ENCODE measurements around the gene POLD2.

Gene POLD2

DNA sequence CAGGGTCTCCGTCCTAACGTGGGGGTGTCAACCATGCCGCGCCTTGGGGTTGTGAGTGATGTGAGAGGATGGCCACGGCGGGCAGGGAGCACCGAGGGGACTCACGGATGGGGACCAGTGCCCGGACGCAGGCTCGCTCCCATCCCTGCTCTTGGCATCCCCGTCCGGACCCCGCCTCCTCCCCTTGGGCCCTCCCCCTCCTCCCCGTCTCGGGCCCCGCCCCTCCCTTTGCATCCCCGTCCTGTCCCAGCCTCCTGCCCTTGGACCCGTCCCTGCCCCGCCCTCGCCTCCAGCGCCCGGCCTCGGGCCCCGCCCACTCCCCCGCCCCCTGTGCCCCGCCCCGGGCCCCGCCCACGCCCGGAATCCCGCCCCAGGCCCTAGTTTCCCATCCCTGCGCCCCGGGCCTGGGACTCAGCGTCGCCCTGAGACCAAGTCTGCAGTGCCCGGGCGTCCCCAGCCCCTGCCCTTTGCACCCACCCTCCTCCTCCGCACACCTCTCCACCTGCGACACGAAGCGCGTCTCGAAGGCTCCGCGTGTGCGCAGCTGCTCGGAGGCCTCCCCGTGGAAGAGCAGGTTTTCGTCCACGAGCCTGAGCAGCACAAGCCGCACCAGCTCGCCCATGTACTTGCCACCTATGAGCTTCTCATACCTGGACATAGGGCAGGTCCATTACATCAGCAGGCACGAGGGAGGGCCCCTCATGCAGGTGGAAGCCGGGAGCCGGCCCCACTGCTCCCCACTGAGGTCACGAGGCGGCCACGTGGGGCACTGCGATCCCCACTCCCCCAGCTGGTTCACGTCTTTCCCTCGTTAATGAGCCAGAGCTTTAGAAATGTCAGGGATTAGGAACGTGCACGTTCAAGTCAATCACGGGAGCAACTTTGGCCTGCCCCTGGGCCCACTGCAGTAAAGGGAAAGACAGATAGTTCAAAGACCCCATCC lies 22.9 kb upstream of the POLD2 start:
- TF ChIP-seq, protein P1, sequence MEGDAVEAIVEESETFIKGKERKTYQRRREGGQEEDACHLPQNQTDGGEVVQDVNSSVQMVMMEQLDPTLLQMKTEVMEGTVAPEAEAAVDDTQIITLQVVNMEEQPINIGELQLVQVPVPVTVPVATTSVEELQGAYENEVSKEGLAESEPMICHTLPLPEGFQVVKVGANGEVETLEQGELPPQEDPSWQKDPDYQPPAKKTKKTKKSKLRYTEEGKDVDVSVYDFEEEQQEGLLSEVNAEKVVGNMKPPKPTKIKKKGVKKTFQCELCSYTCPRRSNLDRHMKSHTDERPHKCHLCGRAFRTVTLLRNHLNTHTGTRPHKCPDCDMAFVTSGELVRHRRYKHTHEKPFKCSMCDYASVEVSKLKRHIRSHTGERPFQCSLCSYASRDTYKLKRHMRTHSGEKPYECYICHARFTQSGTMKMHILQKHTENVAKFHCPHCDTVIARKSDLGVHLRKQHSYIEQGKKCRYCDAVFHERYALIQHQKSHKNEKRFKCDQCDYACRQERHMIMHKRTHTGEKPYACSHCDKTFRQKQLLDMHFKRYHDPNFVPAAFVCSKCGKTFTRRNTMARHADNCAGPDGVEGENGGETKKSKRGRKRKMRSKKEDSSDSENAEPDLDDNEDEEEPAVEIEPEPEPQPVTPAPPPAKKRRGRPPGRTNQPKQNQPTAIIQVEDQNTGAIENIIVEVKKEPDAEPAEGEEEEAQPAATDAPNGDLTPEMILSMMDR (IDR thresholded peaks at IDR 0.05; ENCODE audit: low read depth, low read length), result no peak
- peak; percentile 20 for DNase-seq (ENCODE audit: extremely low read depth, low read depth)

DNA sequence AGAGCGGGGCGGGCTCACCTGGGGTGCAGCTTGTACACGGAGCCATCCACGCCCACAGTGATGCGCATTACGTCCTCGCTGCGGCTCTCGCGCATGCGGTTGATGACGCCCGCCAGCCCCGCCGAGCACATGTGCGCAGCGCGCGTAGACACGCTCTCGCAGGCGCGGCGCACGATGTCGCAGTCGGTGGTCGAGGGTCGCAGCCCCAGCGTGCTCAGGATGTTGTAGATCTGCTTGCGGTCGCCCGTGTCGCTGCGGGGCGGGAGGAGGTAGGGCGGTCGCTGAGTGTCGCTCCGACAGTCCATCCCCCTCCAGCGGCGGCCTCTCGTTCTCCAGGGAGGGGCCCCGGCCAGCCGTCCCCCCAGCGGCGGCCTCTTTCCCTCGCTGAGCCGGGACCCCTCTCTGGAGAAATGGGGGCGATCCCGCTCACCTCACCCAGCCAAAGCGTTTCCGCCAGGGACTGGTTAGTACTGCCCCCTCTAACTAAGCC lies 22.2 kb upstream of the POLD2 start:
- TF ChIP-seq, protein P1 (IDR thresholded peaks at IDR 0.05; ENCODE audit: low read depth, low read length), result no peak
- DNase-seq (ENCODE audit: extremely low read depth, low read depth), result no peak

DNA sequence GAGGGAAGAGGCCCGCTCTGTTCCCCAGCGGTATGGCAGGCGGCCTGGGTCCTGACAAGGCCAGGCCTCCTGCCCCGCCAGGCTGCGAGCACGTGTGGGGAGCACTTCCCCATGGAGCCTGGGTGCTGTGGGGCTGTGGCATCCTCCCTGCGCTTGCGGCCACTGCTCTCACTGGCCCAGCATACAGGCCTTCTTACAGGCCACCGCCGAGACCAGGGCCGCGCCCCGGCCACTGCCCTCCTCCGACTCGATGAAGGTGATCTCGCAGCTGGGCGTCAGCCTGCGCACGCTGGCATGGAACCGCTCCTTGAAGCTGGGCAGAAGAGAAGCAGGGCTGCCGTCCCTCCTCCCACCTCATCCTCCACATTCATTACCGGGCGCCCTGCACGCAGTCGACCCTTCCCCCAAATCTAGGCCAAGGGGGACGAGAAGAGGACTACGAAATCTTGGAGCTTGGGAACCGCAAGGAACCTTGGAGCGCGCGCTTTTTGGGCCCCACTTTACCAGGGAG lies 21.7 kb upstream of the POLD2 start:
- no peak for DNase-seq (ENCODE audit: extremely low read depth, low read depth)

DNA sequence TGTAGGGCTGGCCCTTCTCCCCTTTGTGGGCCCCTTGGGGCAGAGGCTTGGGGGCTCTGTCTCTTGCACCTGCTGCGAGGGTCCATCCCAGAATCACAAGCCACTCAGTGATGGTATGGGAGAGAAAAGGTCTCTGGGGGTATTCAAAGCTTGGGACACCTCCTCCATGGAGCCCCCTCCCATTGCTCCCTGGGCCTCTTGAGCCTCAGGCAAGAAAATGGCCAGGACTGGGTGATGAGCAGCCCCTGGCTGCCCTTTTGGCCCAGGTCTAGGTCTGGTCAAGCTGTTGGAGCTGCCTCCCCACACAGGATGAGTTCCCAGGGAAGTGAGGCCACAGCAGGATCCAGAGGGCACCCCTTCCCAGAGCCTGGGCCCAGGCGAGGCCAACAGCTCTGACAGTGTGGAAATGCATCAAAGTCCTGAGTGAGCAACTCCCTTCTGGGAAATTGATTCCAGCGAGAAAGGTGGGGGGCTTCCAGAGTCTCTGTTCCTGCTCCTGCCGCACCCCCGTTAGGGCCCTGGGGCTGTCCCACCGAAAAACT lies 21.1 kb upstream of the POLD2 start:
- no peak for DNase-seq (ENCODE audit: extremely low read depth, low read depth)
- TF ChIP-seq, protein P1 (IDR thresholded peaks at IDR 0.05; ENCODE audit: low read depth, low read length), result no peak

More for the DNA sequence above, 21.7 kb upstream of the POLD2 start:
- TF ChIP-seq, protein P1 (IDR thresholded peaks at IDR 0.05; ENCODE audit: low read depth, low read length), result no peak

DNA sequence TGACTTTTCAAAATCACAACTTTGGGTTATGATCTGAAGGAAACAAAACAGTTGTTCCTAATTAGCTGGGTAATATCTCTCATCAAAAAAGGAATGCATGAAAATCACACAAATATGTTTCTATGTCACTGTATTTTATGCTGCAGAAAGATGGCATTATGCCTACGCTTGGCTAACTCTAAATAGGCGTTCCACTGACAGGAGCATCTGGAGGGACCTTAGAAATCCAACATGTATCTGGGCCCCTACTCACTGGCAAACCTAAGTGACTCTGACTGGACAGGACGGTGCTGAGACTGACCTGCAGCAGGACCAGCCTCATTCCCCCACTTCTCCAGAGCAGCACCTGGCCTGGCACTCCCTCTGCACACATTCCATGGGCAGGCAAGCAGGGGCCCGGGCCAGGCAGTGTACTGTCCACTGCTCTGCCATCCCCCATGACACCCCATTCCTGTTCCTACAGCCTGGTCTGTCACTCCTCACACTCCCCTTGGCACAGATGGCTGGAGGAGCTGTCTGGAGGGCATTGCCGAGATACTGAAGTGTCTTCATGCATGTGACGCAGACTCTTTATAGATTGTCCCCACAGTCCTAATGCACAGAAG lies 20.4 kb upstream of the POLD2 start:
- TF ChIP-seq, protein P1 (IDR thresholded peaks at IDR 0.05; ENCODE audit: low read depth, low read length), result no peak
- no peak for DNase-seq (ENCODE audit: extremely low read depth, low read depth)

DNA sequence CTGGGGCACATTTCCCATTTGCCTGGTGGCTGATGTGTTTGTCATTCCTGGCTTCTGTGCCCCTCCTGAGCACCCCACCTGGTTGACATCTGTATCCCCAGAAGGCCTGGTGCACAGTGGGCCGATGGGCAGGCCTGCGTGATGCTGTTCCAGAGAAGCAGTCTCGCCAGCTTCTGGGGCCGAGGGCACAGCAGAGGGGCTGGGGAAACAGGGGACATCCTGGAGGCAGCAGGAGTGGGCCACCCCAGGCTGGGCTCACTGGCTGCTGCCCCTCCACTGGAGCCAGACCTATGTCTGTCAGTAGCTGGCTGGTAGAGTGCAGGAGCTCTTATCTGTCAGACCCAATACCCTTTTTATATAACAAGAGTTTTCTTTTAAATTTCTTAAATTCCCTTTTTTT lies 18.7 kb upstream of the POLD2 start:
- DNase-seq (ENCODE audit: extremely low read depth, low read depth), result no peak
- TF ChIP-seq, protein P1 (IDR thresholded peaks at IDR 0.05; ENCODE audit: low read depth, low read length), result no peak

Measured in AG09319 (cell line).